ENCODE results near the gene LYSMD2.
"Not testable (repeated sequence)": the region's sequence is repeated elsewhere in the genome, so short reads cannot be mapped to it uniquely, and the experiment has no call there.

Gene LYSMD2

DNA sequence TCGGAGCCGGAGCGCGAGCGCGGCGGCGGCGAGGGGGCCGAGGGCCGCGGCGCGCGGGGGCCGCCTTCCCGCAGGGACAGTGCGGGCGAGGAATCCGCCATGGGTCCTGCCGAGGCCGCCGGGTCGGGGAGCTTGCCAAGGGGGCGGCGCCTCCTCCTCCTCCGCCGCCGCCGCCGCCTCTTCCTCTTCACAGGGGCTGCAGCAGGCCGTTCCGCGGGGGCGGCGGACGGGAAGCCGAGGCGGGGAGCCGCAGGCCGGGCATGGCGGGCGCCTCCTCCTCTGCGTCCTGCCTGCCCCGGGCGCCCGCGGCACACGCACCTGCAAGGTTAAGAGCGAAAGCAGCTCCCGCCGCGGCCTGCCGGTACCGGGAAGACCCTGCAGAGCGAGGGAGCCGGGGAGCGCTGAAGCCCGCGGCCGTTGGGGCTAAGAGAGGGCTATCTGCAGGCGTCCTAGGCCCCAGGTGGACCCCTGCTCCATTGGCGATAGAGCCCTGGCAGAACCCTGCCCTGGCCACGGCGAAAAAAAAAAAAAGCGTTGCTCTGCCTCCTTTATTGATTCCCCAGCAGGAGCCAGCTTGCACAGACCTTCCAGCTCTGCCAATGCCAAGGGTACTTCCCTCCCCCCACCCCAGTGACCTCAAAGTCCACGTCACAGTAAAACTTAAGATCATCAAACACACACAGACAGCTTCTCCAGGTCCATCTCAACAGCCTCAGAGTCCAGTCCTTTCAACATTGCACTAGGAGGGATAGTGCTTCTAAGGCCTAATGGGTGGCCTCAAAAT is at the start of gene LYSMD2:
Gene LYSMD2, minus strand, starts transcription at position 134 of the 784 bp plus-strand sequence. Its CDS starts 33 bp downstream, at position 101.
- TF ChIP-seq, protein P1, sequence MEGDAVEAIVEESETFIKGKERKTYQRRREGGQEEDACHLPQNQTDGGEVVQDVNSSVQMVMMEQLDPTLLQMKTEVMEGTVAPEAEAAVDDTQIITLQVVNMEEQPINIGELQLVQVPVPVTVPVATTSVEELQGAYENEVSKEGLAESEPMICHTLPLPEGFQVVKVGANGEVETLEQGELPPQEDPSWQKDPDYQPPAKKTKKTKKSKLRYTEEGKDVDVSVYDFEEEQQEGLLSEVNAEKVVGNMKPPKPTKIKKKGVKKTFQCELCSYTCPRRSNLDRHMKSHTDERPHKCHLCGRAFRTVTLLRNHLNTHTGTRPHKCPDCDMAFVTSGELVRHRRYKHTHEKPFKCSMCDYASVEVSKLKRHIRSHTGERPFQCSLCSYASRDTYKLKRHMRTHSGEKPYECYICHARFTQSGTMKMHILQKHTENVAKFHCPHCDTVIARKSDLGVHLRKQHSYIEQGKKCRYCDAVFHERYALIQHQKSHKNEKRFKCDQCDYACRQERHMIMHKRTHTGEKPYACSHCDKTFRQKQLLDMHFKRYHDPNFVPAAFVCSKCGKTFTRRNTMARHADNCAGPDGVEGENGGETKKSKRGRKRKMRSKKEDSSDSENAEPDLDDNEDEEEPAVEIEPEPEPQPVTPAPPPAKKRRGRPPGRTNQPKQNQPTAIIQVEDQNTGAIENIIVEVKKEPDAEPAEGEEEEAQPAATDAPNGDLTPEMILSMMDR (IDR thresholded peaks at IDR 0.05; ENCODE audit: unreplicated experiment in 3 of 3) = no peak
- peaks cover 48% of the 10 kb centered on the region for H3K27me3 Mint-ChIP-seq (ENCODE audit: low read depth)
- peaks cover 8% of the 10 kb centered on the region for H3K4me1 Mint-ChIP-seq
- H3K9me3 Mint-ChIP-seq = no peaks in the 10 kb centered on the region
- H3K27ac Mint-ChIP-seq = peak within 1 kb of the TSS in 2 of 3 experiments; percentile 3 to 46
- no peaks in the 10 kb centered on the region for H3K36me3 Mint-ChIP-seq (ENCODE audit: low read depth)
- peak within 1 kb of the TSS; percentile 70 to 90 (median 86) for H3K4me3 Mint-ChIP-seq

DNA sequence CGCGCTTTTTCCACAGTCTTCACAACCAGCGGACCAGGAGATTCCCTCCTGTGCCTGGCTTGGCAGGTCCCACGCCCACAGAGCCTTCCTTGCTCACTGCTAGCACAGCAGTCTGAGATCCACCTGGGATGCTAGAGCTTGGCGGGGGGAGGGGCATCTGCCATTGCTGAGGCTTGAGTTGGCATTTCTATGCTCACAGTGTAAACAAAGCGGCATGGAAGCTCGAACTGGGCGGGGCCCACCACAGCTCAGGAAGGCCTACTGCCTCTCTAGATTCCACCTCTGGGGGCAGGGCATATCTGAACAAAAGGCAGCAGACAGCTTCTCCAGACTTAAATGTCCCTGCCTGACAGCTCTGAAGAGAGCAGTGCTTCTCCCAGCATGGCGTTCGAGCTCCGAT is 49.7 kb upstream of the LYSMD2 start:
- not testable (repeated sequence) for H3K36me3 Mint-ChIP-seq (ENCODE audit: low read depth); H3K4me3 Mint-ChIP-seq; H3K27me3 Mint-ChIP-seq (ENCODE audit: low read depth); H3K4me1 Mint-ChIP-seq; H3K9me3 Mint-ChIP-seq; H3K27ac Mint-ChIP-seq

DNA sequence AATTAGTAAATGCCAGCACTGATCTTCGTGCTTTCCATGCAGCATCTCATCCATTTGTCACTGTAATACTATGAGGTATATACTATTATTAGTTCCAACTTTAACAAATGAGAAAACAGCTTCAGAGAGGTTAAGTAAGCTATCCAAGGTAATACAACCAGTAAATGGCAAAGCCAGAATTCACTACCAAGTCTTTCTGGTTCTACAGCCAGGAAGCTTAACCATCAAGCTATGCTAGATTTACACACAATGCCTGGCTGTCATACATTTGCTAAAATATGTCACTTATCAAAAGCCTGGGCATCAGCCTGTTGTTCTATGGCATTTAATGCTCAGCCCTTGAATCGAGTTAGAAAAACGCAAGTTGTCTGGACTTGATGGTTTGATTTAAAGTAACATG is 46.5 kb upstream of the LYSMD2 start:
- Mint-ChIP-seq H3K9me3 (peaks cover 3% of the 10 kb centered on the region), H3K4me1 (no peaks in the 10 kb centered on the region), H3K36me3 (ENCODE audit: low read depth) (peaks cover 12% of the 10 kb centered on the region)

DNA sequence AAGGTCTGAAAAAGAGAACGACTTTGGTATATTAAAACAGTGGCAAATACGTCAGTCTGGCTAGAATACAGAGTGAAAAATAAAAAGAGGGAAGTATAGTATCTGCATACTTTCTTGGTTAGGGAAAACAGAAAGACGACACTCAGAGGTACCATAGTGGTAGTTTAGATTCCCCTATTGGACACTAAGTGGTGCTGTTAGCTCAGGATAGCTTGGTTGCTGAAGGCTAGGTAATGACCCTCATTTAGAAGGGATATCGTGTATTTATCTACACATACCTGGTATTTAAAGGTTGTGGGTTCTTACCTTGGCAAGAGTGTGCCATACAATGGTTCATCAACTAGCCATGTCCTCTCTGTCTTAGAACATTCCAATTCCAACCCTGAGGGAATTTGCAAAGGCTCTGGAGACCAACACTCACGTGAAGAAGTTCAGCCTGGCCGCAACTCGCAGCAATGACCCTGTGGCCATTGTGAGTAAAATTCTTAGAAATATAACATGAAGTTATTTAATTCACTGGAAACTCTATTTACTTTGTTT is 45.0 kb upstream of the LYSMD2 start:
- no peaks in the 10 kb centered on the region for H3K4me1 Mint-ChIP-seq
- peaks cover 8% of the 10 kb centered on the region for H3K36me3 Mint-ChIP-seq (ENCODE audit: low read depth)
- H3K9me3 Mint-ChIP-seq = peaks cover 3% of the 10 kb centered on the region
- H3K27ac Mint-ChIP-seq = no peak overlapping the region
- no peaks in the 10 kb centered on the region for H3K27me3 Mint-ChIP-seq (ENCODE audit: low read depth)
- TF ChIP-seq, protein P1 (IDR thresholded peaks at IDR 0.05; ENCODE audit: unreplicated experiment in 3 of 3) = no peak
- H3K4me3 Mint-ChIP-seq = no peak overlapping the region

More for the DNA sequence above, 46.5 kb upstream of the LYSMD2 start:
- H3K4me3 Mint-ChIP-seq = no peak overlapping the region
- H3K27me3 Mint-ChIP-seq (ENCODE audit: low read depth) = no peaks in the 10 kb centered on the region
- TF ChIP-seq, protein P1 (IDR thresholded peaks at IDR 0.05; ENCODE audit: unreplicated experiment in 3 of 3) = no peak
- H3K27ac Mint-ChIP-seq = no peak overlapping the region

GRCh38 chr15:51781506-51781905 is 44.1 kb upstream of the LYSMD2 start:
- H3K27me3 Mint-ChIP-seq (ENCODE audit: low read depth) = no peaks in the 10 kb centered on the region
- no peaks in the 10 kb centered on the region for H3K4me1 Mint-ChIP-seq
- H3K4me3 Mint-ChIP-seq = no peak overlapping the region
- H3K27ac Mint-ChIP-seq = no peak overlapping the region
- TF ChIP-seq, protein P1 (IDR thresholded peaks at IDR 0.05; ENCODE audit: unreplicated experiment in 3 of 3) = no peak
- H3K9me3 Mint-ChIP-seq = peaks cover 3% of the 10 kb centered on the region
- peaks cover 8% of the 10 kb centered on the region for H3K36me3 Mint-ChIP-seq (ENCODE audit: low read depth)

- H3K27me3 Mint-ChIP-seq (ENCODE audit: low read depth) = no peaks in the 10 kb centered on the region
- H3K36me3 Mint-ChIP-seq (ENCODE audit: low read depth) = peaks cover 8% of the 10 kb centered on the region
- H3K4me3 Mint-ChIP-seq = no peak overlapping the region
These were observed 43.2 kb upstream of the LYSMD2 start for GRCh38 chr15:51780636-51781035.

More at GRCh38 chr15:51780636-51781035, 43.2 kb upstream of the LYSMD2 start:
- no peak overlapping the region for H3K27ac Mint-ChIP-seq
- TF ChIP-seq, protein P1 (IDR thresholded peaks at IDR 0.05; ENCODE audit: unreplicated experiment in 3 of 3) = no peak
- no peaks in the 10 kb centered on the region for H3K4me1 Mint-ChIP-seq
- peaks cover 3% of the 10 kb centered on the region for H3K9me3 Mint-ChIP-seq

Data from nephron (organoid).